Panc1 (cell line): ENCODE measurements around the gene SSBP3.

Experiments
- CTCF ChIP-seq: fragments of 450-650 bp; IDR thresholded peaks from 2 replicates; pipeline ENCODE4 v1.5.1; 2017; ENCODE audit warnings: mild to moderate bottlenecking
- POLR2AphosphoS5 ChIP-seq: IDR thresholded peaks from 2 replicates; pipeline ENCODE4 v1.6.1; 2012; ENCODE audit warnings: mild to moderate bottlenecking, low read depth, low read length, moderate library complexity
- SIN3A ChIP-seq: IDR thresholded peaks from 2 replicates; pipeline ENCODE4 v1.6.1; 2012; ENCODE audit warnings: low read depth, mild to moderate bottlenecking, low read length, moderate library complexity, borderline replicate concordance; ENCODE audit not compliant: insufficient read depth
- TCF7L2 ChIP-seq: IDR thresholded peaks from 2 replicates; pipeline ENCODE4 v1.6.1; 2011; ENCODE audit warnings: mild to moderate bottlenecking, low read depth, low read length, inconsistent platforms

DNA sequence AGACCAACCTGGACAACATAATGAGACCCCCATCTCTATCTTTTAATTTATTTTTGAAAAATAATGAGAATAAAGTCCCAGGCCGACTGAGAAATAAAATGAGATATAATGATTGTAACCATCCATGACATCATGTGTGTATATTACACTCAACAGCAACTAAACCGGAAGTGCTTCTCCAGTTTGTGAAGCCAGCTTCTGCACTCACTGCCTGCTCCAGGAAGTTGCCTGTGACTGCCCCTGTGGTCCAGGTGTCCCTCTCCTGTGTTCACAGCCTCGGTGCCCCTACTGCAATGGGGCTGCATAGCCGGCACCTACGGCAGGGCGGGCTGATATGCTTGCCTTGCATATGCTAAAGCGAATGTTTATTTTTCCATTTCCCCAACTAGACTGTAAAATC lies 68.3 kb downstream of the SSBP3 start:
- TF ChIP-seq CTCF (no peak), POLR2AphosphoS5 (no peak), SIN3A (no peak), TCF7L2 (no peak)
